GM13976 (cell line): ENCODE measurements around the gene EPHA6.

Experiments used
- DNase-seq: peaks from one replicate; pipeline ENCODE4 v3.0.0; 2012; ENCODE audit warnings: low spot score
- CTCF ChIP-seq: IDR thresholded peaks from 2 replicates; pipeline ENCODE4 v1.5.1; 2012; ENCODE audit warnings: borderline replicate concordance, mild to moderate bottlenecking; ENCODE audit not compliant: insufficient read depth; ENCODE audit errors: extremely low read depth, missing control alignments, control extremely low read depth
- in situ Hi-C: fragments of 300-500 bp; cut with MboI; formaldehyde crosslinking; loops from one replicate; pipeline ENCODE4 v1.12.0; 2022; ENCODE audit warnings: low sequenced_read_pairs, mixed read lengths, inconsistent platforms; ENCODE audit not compliant: unreplicated experiment

Gene EPHA6

DNA sequence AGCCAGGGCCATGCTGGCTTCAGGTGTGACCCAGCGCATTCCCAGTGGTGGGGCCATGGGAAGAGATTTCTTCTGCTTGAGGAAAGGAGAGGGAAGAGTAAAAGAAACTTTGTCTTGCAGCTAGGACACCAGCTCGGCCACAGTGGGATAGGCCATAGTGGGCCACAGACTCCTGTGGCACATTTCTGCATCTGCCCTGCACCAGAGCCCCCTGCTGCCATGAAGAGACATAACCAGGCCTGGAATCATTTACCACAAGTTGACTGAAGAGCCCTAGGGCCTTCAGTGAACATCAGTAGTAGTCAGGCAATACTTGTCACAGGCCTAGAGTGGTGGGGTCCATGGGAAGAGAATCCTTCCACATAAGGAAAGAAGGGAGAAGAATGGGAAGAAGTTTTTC lies 538.8 kb downstream of the EPHA6 start:
- in situ Hi-C loops, result no loop called here
- no peak for TF ChIP-seq CTCF

DNA sequence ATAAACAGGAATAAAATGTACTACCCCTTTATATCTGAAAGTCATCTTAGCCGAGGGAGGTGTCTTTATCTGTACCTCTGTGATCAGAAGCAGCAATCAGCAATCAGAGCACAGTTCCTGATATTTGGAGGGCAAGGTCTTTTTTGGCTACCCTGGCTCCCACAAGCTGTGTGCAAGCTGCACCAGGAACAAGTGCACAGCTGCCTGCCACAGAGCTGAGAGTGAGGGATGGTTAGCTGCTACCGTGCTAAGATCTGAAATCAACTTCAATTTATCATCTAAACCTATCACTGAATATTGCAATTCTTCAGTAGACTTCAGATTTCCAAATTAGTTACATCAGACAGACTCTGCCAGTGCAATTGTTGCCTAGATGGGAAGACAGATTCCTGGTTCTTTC lies 545.6 kb downstream of the EPHA6 start:
- no peak for TF ChIP-seq CTCF
- in situ Hi-C loops, result no loop called here
- DNase-seq, result no peak

More for the DNA sequence above, 538.8 kb downstream of the EPHA6 start:
- no peak for DNase-seq

DNA sequence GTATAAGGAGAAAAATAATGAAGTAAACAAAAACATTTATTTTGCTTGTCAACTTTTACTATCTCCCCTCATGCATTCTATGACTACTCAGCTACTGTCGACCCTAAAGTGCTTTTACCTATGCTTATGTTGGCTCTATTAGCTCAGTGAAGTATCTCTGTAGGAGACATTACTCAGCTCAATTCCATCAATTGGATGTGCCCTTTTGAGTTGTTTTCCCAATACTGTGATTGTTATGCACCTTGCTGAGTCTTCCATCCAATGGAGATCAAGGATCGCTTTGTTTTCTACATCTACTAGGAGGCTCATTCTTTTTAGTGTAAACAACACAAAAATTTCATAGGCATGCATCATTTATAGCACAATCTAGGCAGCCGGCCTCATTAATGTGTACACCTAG lies 546.4 kb downstream of the EPHA6 start:
- no peak for TF ChIP-seq CTCF
- no peak for DNase-seq
- in situ Hi-C loops, result no loop called here

DNA sequence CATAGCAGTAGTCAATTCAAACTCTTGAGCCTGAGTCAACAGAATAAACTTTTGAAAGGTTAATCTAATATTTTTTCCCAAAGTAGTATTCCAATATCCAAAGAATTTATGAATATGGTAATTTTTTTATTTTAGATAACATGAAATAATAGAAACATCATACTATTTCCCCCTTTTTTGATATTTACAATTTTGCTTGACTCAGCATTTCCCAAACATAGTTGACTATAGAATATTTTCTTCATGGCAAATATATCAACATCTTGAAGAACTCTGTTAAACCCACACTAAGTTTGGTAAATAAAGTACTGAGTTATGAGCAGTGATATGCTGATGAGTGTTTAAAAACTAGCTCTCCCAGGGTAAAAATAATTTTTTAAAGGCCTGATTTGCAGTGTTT lies 570.2 kb downstream of the EPHA6 start:
- TF ChIP-seq CTCF, result no peak
- in situ Hi-C loops, result no loop called here
- no peak for DNase-seq

GRCh38 chr3:97388774-97389173 lies 574.4 kb downstream of the EPHA6 start:
- TF ChIP-seq CTCF, result no peak
- DNase-seq, result no peak
- in situ Hi-C loops, result no loop called here

GRCh38 chr3:97389936-97390335 lies 575.5 kb downstream of the EPHA6 start:
- TF ChIP-seq CTCF, result no peak
- in situ Hi-C loops, result no loop called here
- no peak for DNase-seq

- TF ChIP-seq CTCF, result no peak
- in situ Hi-C loops, result no loop called here
- DNase-seq, result no peak
Observed at GRCh38 chr3:97391167-97391566, 576.8 kb downstream of the EPHA6 start.
